Epidermal melanocyte (primary cell): ENCODE data around the gene NOTUM.
A peak's percentile ranks its signal among the peaks of the same experiment; 100 is the strongest.

Source experiments
- DNase-seq: peaks from one replicate; pipeline ENCODE4 v3.0.0; 2011; ENCODE audit warnings: low spot score; ENCODE audit not compliant: insufficient read length

Gene NOTUM

DNA sequence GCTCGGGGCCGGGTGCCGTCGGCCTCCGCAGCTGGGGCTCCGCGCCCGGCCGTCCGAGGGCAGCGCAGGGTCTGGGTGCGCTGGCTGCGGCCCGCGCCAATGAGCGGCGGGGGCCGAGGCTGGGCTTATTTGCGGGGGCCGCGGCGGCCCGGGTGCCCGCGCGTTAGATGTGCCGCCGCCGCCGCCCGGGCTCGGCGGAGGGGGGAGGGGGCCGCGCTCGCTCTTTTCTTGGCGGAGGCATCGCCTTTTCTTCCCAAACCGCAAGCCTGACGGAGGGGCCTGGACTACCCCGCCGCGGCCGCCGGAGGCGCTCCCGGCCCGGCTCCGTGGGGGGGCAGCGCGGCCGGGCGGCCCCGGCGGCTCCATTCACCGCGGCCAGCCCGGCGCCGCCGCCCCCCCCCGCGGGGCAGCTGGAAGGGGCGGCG, at the start of gene NOTUM:
Gene NOTUM (minus strand): TSS at position 101 of the 425 bp plus-strand sequence. CDS start 278 bp downstream, outside the sequence.
- DNase-seq: no peak

DNA sequence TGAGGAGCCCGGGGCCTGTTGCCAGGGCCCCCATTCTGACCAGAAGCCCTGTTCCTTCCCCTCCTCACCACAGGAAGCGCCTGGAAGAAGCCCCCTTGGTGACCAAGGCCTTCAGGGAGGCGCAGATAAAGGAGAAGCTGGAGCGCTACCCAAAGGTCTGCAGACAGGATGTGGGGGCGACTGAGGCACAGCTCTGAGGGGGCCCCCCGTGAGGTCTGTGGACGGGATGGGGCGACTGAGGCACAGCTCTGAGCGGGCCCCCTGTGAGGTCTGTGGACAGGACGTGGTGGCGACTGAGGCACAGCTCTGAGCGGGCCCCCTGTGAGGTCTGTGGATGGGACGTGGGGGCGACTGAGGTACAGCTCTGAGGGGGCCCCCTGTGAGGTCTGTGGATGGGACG, 48.4 kb upstream of the NOTUM start:
- no peak for DNase-seq

DNA sequence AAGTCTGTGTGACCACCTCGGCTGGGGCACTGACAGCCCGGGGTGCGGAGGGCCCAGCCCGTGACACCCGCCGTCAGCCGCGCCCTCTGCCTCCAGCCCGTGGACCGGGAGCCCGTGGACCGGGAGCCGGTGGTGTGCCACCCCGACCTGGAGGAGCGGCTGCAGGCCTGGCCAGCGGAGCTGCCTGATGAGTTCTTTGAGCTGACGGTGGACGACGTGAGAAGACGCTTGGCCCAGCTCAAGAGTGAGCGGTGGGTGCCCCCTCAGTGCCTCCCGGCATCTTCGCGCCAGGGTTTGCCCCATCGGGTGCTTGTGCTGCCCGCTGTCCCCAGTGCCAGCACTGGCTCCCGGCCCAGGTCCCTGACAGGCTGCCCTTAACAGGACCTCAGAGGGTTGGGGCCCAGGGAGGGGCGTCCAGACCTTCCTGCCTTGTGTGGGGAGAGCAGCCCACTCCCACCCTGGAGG, 48.0 kb upstream of the NOTUM start:
- no peak for DNase-seq

DNA sequence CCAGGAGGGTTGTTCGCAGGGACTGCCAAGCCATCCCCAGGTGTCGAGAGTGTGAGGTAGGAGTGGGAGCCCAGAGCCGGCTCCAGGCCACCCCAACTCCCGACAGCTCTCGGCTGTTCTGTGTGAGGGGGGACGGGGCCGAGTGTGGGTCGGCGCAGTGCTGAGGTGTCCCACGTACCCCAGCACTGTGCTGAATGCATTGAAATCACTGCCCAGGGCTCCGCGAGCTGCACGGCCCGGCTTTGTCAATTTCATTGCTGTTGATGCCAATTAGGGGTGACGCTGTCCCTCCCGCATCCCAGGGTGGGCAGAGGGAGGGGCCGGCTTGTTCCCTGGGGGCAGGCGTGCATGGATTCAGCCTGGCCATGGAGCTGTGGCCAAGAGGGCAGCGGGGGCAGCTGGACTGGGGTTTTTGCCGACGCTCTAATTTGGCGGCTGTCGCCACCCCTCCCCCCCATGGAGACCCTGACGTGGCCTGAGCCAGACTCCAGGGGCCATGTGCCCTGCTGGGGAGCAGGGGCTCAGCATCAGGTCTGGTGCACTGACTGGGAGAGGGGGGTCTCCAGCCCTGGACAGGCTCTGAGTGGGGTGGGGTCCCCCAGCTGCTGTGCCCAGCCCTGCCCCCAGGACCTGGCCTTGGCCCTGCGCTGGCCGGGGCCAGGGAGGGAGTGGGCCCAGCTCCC, 47.4 kb upstream of the NOTUM start:
- DNase-seq: no peak

DNA sequence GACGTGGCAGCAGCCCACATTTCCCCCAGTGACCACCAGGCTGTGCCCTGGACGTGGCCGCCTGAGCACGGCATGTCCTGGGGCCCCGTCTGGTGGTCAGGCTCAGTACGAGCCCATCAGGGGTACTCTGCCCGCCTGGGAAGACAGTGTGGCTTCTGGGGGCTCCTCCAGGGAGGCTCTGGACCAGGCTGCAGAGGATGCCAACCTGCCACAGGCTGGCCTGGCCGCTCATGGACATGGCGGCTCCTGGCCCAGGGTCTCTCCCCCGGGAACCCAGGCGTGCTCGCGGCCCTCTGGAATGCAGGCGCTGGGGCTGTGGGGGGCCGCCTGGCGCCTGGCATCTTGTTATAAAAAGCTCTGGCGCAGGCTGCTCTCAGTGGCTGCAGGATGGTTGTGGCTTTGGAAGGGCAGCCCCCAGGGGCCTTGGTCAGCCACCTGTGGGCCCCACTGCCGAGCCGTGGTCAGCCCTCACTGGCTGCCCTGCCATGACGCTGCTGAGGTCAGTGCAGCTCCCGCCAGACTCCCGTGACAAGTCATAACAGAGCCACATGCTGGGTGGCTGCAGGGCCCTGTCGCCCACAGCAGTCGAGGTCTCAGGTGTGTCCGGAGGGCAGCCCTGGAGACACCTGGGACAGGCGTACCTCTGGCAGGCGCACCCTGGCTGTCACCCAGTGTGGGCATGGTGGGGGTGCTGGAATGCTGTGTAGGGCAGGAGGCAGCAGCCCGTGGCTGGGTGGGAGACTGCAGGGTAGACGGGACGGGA, 46.7 kb upstream of the NOTUM start:
- no peak for DNase-seq

DNA sequence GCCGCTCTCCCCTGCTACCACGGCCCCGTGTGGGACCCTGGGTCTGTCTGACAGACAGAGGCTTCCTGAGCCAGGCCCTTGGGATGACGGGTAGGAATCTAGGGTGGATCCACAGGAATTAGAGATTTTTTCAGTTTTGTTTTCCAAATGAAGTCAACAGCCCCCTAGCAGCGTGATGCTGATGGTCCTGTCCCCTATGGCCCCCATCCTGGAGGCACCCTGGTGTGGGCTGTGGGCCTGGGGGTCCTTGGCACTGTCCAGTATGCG, 46.2 kb upstream of the NOTUM start:
- no peak for DNase-seq

DNA sequence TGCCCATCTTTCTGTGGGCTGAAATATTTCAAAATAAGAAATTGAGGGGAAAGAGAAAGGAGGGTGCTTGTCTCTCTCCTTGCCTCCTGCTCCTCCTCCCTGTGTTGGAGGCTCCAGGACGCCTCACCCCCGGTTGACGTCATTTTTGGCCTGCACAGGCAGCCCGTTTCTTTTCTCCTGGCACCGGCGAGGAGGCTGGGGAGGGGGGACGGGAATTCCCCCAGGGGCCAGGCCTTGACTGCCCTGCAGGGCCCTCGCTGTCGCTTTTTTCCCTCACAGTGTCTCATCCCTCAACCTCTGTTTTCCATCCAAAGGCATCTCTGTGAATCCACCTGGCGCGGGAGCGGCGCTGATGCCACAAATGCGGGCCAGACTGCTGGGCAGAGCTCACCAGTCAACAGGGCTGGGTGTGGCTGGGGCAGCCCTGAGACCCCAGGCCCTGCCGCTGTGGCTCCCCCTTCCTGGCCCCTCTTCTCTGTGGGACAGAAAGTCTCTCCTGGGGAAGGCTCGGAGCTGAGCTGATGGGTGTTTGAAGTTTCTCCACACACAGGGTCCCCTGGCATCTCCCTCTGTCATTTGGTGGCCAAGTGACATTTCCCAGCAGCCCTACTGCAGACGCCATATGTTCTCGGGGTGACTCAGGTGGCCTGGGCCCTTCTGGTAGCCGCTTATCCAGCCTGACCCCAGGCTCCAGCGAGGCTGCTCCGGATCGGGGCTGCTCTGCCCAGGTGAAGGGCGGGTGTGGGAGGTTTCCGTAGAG, 45.7 kb upstream of the NOTUM start:
- DNase-seq: no peak

DNA sequence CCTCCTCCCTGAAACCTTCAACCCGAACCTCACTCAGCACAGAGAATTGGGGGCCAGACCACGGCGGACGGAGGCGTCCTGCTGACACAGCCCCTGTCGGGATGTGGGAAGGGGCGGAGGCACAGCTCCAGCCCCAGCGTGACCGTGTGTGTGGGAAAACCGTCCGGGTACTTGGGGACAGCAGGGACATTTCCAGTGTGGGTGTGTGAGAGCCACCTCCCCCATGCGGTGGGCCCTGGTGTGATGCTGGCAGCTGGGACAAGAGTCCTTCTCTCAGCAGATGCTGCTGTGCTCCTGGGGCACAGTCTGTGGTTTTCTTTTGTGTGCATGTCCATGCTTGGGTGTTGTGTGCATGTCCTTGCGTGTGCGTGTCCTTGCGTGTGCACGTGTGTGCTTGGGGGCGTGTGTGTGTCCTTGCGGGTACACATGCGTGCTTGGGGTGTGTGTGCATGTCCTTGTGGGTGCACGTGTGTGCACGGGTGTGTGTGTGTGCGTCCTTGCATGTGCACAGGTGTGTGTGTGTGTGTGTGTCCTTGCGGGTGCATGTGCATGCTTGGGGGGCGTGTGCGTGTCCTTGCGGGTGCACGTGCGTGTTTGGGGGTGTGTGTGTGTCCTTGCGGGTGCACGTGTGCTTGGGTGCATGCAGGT, 44.8 kb upstream of the NOTUM start:
- DNase-seq: no peak

DNA sequence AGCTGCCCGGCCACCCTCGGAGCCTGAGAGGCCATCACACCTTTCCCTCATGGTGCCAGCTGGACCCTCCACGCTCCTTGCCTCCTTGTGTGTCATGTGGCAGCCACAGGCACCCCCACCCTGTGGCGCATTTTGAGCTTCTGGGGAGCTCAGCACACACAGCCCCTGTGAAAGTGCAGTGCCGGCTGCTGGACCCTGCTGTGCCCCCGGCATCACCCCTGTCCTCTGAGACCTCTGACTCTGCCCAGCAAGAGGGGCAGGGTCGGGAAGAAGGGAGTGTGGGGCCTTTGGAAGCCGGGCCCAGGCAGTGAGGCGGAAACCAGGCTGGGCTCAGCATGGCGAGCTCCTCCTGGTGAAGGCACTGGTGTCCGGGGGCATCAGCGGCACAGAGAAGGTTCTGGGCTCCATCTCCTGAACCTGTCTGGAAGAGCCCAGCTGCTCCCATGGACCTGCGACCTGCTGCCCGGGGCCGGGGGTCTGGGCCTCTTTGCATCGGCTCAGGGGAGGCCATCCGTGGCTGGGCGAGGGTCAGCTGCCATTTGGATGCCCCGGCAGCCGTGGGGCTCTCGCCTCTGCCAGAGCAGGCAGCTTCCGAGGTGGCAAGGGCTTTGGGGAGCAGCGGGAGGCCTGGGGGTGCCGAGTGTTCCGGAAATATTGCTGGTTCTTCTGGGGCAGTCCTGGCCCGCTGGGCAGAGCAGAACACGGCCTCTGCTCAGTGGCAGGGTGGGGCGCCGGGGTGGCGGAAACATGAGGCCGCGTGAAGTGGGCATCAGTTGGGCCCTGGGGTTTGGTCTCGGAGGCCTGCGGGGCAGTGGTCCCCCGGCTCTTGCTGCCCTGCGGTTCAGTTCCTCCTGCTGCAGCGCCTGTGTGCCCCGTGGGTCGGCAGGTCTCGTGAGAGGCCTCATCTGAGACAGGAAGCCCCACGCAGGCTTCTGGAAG, 43.8 kb upstream of the NOTUM start:
- DNase-seq: no peak

DNA sequence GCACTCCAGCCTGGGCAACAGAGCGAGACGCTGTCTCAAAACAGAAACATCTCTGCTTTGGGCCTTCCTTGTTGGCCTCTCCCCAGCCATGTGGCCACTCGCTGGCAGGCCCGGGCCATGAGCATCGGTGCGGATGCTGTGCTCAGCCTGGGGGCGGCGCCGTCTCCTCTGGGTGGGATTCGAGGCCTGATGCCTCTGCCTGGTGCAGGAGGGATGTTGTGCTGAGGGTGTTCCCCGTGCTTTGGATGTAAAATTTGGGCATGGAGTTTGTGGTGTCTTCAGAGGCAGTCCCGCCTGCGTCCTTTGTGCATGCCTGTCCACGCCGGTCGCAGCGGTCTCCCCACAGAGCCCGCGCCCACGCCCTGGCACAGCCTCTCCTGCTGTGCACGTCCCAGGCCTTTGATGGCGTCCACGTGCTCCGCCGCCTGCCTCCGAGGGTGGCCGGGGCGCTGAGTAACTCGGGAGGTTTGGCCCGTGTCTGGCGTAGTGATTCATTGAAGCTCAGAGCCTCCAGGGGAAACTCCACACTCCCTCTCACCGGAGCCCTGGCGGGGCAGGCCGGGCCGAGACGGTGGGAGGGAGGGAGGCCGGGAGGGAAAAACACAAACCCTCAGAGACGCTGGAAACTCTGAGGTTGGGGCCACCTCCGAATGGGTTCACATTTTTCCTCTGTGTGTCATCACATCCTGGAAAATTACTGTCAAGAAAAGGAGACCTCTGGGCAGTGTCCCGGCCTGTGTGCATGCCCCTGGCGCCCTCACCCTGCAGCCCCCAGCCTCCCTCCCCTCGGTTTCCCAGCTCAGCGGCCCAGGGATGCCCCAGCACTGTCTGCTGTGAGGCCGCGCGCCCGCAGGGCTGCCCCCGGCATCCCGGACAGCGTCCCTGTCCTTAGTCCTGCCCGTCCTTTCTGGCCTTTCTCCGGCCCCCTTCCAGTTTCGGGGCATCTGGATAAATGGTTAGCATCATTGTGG, 42.7 kb upstream of the NOTUM start:
- DNase-seq: peak; percentile 89

DNA sequence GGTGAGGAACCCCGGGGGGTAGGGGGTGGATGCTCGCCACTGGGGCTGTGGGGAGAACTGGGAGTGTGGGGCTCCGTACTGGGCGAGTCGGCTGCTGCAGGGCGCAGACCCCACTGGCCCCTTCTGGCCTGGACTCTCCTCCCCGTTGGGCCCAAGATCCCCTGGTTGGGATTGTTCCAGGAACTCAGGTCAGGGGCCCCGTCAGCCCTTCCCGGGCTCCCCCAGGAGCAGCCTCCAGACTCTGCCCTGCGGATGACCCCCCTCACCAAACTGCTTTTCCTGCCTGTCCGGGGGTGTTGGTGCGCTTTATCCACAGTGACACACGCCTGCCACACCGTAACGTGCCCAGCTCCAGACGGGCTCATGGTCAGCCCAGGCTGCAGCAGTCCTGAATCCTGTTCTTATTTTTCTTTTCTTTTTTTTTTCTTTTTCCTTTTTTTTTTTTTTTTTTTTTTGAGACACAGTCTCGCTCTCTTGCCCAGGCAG, 40.6 kb upstream of the NOTUM start:
- no peak for DNase-seq

DNA sequence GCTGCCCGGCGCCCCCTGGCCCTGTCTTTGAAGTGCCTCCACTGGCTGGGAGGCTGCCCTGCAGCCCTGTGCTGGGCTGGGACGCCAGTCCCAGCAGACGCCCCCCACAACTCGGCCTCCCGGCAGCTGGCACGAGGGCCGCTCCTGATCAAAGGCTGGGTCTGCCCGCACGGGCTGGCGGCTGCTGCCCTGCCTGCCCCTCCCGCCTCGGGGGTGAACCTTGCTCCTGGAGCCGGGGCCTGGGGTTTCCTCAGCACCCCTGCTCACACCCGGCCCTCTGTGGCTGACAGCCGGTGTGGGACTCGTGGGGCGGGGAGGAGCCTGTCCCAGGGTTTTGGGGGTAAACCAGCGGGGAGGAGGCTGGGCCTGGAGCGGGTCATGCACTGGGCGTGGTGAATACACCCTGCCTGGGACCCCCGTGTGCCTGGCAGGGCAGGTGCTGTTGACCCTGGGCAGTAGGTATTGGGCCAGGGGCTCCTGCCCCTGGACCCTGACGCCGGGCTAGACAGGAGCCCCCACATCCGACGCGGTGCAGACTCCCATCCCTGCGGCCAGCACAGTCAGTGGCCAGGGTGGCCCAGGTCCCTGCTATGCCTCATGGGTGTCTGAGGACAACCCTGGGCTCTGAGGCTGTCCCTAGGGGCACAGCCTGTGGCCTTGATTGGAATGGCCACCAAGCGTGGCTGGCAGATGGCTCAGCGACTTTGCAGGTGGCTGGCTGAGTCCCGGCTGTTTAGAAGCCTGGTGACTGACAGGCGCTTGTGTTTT, 40.0 kb upstream of the NOTUM start:
- no peak for DNase-seq

DNA sequence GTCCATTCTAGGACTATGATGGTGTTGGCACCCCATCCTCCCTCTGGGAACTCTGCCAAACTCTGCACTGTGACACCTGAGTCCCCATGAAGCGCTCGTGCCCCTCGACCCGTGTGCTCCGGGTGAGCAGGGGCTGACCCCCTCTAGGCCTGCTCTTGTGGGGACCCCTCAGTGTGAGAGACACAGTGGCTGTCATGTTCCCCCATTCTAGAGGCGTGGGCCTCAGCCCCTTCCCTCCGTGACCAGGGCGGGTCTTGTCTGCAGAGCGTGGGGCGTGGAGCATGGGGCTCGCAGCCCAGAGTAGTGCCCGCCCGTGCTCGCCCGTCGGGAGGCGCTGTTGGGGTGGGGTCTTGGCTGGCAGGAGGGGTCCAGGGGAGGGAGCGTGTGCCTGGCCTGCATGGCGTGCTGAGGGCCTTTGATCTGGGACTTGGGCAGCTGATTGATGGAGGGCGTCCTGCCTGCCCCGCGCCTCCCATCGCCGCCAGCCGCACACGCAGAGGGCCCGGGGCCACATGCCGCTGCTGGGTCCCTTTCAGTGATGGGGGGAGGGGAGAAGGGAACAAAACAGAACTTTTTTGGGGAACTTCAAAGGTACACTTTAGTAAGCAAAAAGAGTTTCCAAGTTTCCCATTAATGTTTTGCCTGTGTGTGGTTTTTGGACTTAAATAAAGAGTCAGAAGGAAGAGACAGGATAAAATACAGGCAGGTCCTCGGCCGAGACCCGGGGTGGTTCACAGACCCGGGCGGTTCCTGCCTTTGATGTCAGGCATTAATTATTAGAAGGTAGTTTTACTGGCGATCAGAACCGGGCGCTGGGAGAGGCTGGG, 39.2 kb upstream of the NOTUM start:
- DNase-seq: no peak

DNA sequence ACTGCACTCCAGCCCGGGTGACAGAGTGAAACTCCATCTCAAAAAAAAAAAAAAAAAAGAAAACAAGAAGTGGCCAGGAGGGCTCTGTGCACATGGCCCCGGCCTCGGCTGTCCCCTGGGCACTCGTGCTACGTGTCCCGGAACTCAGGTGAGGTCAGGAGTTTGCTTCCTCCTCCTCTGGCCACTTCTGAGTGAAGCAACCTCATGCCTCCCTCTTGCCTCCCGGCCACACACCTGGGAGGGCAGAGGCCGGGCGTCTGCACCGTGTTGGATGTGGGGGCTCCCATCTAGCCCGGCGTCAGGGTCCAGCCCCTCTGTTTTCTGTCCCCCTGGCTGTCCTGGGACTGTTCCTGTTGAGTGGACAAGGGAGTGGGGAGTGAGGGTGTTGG, 38.6 kb upstream of the NOTUM start:
- DNase-seq: no peak

DNA sequence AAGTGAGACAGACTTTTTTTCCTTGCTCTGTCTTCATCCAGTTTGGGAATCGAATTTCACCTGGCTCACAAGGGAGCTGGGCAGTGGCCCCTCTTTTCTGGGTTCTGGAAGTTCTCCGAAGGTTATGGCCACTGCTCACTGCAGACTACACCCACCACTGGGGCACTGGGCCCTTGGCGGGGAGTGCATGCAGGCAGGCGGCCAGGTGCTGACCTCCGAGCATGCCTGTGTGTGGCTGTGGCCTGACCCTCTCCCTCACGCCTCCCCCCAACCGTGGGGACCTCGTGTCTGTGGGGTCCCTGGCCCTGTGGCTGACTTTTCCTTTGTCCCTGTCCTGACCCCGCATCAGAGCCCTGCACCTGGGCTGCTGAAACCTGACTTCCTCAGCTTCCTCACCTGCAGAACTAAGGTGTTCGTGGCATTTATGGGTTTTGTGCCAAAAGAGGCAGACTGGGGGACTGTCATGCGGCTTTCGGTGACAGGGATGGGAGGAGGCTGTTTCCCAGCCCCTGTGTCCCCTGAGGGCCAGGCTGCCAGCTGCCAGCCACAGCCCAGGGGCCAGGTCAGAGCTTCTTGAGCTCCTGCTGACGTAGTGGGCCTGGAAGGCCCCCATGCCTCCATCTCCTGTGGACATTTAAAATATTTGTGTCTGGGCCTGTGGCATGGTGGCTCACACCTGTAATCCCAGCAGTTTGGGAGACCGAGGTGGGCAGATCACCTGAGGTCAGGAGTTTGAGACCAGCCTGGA, 37.9 kb upstream of the NOTUM start:
- DNase-seq: no peak

DNA sequence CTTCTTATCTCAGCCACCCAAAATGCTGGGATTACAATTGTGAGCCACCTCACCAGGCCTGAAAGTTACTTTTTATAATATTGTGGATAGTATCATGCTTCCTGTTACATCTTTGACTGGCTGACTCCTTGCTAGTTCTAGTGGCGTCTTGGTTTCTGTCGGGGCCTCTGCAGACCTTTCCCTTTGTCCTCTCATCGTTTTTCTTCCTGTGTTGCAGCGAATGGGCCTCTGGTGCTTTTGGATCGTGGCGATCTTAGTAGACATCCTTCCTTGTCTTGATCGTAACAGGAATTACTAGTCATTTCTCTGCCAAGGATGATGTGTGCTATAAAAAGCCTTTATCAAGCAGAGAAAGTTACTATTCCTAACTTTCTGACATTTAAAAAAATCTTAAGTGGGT, 37.2 kb upstream of the NOTUM start:
- DNase-seq: no peak

DNA sequence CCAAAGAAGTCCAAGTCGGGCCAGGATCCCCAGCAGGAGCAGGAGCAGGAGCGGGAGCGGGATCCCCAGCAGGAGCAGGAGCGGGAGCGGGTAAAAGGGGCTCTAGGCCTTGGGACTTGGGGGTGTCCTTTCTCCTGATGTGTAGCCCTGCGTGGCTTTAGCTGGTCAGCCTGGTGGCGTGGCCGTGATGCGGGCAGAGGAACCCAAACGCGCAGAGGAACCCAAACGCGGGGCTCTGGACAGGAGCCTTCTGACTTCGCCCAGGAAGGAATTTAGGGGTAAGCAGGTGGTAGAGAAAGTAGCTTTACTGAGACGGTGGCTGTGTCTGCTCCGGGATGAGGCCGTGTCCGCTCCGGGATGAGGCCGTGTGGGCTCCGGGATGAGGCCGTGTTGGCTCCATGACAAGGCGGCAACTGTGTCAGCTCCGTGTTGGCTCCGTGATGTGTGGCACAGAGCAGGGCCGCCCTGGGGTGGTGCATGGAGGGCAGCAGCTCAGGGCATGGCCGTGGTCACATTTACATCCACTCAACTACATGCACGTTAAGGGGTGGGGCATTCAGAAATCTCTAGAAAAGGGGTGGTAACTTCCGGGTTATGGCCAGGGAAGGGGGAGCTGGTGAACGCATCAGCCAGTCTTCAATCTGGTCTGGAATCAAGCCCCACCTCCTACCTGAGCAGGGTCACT, 35.9 kb upstream of the NOTUM start:
- no peak for DNase-seq
